ENCODE results near the gene RANGRF. TPM values are rescaled to one million over a fixed set of nuclear protein-coding genes. Genes with fewer than 3 reads are reported as not detected.

RANGRF gene, protein sequence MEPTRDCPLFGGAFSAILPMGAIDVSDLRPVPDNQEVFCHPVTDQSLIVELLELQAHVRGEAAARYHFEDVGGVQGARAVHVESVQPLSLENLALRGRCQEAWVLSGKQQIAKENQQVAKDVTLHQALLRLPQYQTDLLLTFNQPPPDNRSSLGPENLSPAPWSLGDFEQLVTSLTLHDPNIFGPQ
- polyA plus RNA-seq (2011; rRNA removed) (35.5 and 50.7 TPM in 2 replicates), polyA minus RNA-seq (2011; rRNA and poly(A)+ RNA removed) (12.7 and 22.8 TPM in 2 replicates)

DNA sequence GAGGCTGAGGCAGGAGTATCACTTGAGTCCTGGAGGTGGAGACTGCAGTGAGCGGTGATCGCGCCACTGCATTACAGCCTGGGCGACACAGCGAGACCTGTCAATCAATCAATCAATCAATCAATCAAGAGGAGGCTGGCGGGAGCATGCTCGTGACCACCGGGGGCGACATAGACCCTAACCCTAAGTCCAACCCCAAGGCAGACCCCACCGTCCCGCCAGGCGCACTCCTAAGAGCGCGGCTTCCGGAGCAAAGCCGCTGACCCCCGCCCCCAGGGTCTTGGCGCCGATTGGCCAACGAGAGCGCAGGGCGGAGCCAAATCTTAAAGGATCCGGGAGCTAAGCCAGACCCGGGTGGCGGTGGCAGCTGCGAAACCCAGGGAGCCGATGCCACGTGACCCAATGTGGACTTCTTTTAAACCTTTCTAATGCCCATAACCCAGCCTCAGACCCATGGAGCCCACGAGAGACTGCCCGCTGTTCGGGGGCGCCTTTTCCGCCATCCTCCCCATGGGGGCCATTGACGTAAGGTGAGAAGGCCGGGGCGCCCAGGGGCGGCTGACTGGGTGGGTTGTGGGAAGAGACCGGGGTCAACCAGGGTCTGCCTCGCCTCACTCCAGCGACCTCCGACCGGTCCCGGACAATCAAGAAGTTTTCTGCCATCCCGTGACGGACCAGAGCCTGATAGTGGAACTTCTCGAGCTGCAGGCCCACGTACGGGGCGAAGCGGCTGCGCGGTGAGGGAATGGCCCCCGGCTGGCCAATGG is at the start of gene RANGRF:
Gene RANGRF (plus strand): TSS at position 335 of the 767 bp plus-strand sequence. CDS start 119 bp downstream, at position 454.
- ChIA-PET POLR2A (interaction anchor here (0.5 kb wide), 2 partner anchors 148 to 202 kb away, joined by 3 to 4 read pairs; no protein-coding TSS in a partner anchor), CTCF (interaction anchor here (0.8 to 1.0 kb wide), 3 partner anchors 12 to 169 kb away, joined by 3 to 4 read pairs (median 4); no protein-coding TSS in a partner anchor)
- Histone ChIP-seq H3K4me3 (ENCODE audit: low read depth, low read length) (peak within 1 kb of the TSS; percentile 53), H3K27me3 (ENCODE audit: control insufficient read depth, insufficient read depth, low read length) (no peaks in the 10 kb centered on the region), H3K36me3 (ENCODE audit: control insufficient read depth, insufficient read depth, low read length) (no peaks in the 10 kb centered on the region; the same call in 1 of the 2 replicates)
- DNase-seq (ENCODE audit: low read depth) = no peak
- TF ChIP-seq, protein P1, sequence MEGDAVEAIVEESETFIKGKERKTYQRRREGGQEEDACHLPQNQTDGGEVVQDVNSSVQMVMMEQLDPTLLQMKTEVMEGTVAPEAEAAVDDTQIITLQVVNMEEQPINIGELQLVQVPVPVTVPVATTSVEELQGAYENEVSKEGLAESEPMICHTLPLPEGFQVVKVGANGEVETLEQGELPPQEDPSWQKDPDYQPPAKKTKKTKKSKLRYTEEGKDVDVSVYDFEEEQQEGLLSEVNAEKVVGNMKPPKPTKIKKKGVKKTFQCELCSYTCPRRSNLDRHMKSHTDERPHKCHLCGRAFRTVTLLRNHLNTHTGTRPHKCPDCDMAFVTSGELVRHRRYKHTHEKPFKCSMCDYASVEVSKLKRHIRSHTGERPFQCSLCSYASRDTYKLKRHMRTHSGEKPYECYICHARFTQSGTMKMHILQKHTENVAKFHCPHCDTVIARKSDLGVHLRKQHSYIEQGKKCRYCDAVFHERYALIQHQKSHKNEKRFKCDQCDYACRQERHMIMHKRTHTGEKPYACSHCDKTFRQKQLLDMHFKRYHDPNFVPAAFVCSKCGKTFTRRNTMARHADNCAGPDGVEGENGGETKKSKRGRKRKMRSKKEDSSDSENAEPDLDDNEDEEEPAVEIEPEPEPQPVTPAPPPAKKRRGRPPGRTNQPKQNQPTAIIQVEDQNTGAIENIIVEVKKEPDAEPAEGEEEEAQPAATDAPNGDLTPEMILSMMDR (IDR thresholded peaks at IDR 0.05; ENCODE audit: insufficient read depth, low read depth, low read length) = no peak

DNA sequence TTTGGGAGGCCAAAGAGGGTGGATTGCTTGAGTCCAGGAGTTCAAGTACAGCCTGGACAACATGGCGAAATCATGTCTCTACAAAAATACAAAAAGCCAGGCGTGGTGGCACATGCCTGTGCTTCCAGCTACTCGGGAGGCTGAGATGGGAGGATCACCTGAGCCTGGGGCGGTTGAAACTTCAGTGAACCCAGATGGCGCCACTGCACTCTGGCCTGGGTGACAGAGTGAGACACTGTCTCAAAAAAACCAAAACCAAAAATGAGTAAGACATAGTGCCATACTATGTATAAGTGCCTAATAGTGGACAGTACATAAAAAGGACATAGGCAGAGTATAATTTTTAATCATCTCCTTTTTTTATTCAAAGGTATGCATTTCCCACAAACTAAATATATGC is 44.6 kb upstream of the RANGRF start:
- DNase-seq (ENCODE audit: low read depth) = no peak
- Histone ChIP-seq H3K36me3 (ENCODE audit: control insufficient read depth, insufficient read depth, low read length) (no peaks in the 10 kb centered on the region), H3K27me3 (ENCODE audit: control insufficient read depth, insufficient read depth, low read length) (no peaks in the 10 kb centered on the region), H3K4me3 (ENCODE audit: low read depth, low read length) (no peak overlapping the region)
- TF ChIP-seq, protein P1 (IDR thresholded peaks at IDR 0.05; ENCODE audit: insufficient read depth, low read depth, low read length) = no peak
- ChIA-PET CTCF (interaction anchor here (0.8 to 1.1 kb wide), 3 partner anchors 13 to 57 kb away, joined by 3 to 4 read pairs (median 3); no protein-coding TSS in a partner anchor), POLR2A (no interaction called here)

DNA sequence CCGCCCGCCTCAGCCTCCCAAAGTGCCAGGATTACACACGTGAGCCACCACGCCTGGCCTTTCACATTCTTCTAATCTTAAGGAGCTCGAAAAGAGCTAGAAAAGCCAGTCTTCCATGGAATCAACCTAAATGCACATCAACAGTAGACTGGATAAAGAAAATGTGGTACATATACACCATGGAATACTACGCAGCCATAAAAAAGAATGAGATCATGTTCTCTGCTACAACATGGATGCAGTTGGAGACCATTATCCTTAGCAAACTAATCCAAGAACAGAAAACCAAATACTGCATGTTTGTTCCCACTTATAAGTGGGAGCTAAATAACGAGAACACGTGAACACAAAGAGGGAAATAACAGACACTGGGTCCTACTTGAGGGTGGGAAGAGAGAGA is 43.7 kb upstream of the RANGRF start:
- no peaks in the 10 kb centered on the region for H3K27me3 ChIP-seq (ENCODE audit: control insufficient read depth, insufficient read depth, low read length)
- ChIA-PET POLR2A (no interaction called here), CTCF (interaction anchor here (0.8 kb wide), 1 partner anchor 14 kb away, joined by 3 read pairs; no protein-coding TSS in a partner anchor)
- no peak overlapping the region for H3K4me3 ChIP-seq (ENCODE audit: low read depth, low read length)
- H3K36me3 ChIP-seq (ENCODE audit: control insufficient read depth, insufficient read depth, low read length) = no peaks in the 10 kb centered on the region
- no peak for DNase-seq (ENCODE audit: low read depth)
- TF ChIP-seq, protein P1 (IDR thresholded peaks at IDR 0.05; ENCODE audit: insufficient read depth, low read depth, low read length) = no peak

DNA sequence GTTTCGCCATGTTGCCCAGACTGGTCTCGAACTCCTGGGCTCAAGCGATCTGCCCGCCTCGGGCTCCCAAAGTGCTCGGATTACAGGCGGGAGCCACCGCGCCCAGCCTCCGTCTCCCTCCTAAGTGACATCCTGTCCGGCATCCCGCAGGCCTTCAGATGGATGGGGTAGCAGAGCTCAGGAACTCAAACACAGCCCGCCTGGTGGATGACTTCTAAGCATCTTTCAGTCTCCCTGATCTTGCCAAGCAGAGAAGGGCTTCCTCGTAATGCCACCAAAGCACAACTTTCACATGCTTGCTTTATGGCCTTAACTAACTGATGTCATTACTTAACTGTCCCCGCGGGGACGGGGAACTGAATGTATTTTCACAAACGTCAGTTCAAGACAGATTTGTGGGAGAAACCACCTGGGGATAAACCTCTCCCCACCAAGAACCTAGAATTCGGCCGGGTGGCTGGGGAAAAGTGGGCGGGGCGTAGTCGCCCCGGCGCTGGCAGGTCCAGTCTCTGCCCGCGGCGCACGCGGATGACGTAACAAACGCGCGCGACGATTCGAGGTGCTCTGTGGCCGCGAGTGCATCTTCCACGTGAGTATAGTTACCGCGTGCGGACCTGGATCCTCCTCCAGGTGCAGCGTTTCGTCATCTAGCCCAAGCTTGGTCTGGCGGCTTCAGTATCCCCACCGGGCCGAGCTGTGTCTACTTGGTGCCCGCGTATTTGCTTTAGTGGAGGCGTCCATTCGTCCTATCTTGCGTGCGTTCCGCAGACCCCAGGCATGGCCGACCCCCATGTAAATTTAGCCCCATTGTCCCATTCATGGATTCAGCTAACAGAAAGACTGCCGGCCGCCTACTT is 39.5 kb upstream of the RANGRF start, which contains the start of gene PFAS:
Gene PFAS (plus strand): TSS at position 539 of the 857 bp plus-strand sequence. CDS start 4,649 bp downstream, outside the sequence.
- TF ChIP-seq, protein P1 (IDR thresholded peaks at IDR 0.05; ENCODE audit: insufficient read depth, low read depth, low read length) = no peak
- POLR2A ChIA-PET = no interaction called here
- Histone ChIP-seq H3K27me3 (ENCODE audit: control insufficient read depth, insufficient read depth, low read length) (no peaks in the 10 kb centered on the region), H3K4me3 (ENCODE audit: low read depth, low read length) (peak within 1 kb of the TSS; percentile 85), H3K36me3 (ENCODE audit: control insufficient read depth, insufficient read depth, low read length) (no peaks in the 10 kb centered on the region; the same call in 1 of the 2 replicates)
- DNase-seq (ENCODE audit: low read depth) = peak; percentile 31
- CTCF ChIA-PET = interaction anchor here (0.6 to 1.6 kb wide), 6 partner anchors 10 to 269 kb away, joined by 3 to 4 read pairs (median 3); no protein-coding TSS in a partner anchor

Measured in BJ (cell line).